OCI-M1 (cell line): ENCODE data around the gene TMEM143.
A peak's percentile ranks its signal among the peaks of the same experiment; 100 is the strongest.
"Not testable (repeated sequence)": the region's sequence is repeated elsewhere in the genome, so short reads cannot be mapped to it uniquely, and the experiment has no call there.

ENCODE experiments used
- DNase-seq: peaks from one replicate; lab custom pipeline; 2025; lab: John Stamatoyannopoulos, UW

The TMEM143 gene

DNA sequence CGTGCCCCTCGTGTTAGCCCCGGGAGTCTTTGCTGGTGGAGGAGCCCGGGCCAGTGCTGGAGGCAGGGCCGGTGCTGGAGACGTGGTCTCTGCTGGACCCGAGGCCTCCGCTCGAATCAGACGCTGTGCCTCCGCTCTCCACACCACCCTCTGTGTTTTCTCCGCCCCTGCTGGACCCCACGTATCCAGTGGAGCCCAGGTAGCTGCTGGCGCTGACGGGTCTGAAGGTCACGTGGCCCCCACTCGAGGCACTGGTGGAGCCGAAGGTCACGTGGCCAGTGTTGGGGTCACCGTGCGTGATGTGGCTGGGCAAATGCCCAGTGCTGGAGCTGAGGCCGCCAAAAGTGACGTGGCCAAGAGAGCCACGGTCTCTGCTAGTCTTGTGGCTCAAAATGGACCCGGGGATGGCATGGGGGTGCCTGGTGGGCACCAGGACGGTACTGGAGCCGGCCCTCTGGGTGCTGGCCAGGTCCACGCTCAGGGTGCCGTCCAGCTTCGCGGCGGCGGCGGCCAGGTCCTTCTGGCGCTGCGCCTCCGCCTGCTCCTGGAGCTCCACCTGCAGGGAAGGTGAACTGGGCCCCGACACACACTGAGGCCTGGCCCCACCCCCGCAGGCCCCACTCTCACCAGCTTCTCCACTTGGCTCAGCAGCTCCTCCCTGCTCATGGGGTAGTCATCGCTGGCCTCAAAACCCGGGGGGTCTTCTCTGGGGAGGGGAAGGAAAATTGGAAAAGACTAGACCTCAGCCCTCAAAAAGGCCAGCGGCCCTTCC is 66.6 kb downstream of the TMEM143 start:
- DNase-seq = no peak

DNA sequence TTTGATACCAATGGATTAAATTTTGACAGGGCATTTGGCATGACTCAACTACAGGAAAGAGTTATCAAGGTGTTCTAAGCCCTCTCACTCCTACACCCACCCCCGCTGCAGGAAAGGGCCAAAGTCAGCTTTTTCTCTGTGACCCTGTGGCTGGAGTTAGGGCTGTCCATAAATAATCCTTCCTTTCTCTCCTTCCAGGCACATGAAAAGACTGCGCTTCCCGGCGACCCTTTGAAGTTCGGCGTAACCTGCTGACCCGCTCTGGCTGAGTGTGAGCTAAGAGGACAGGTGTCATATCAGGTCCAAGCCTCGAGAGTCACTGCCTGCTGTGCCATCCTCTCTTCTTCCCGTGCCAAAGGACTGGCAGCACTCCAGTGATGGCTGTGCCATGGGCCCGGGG is 68.3 kb downstream of the TMEM143 start:
- no peak for DNase-seq

DNA sequence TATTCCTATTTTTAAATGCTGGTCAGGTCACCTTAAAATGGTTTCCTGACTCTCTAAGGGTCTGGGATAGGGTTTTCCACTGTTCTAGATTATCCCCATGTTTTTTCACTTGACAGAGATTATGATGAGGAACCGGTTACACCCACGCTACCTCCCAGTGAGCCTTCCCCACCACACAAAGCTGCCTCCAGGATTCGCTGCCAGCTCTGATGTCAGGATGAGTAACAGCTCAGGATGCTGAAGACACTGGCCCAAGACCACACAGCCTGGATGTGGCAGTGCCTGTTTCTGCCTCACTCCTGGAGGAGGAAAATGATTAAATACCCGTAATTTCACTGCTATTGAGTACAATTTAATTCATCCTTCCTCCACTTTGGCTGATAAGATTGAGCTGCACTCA is 70.9 kb downstream of the TMEM143 start:
- DNase-seq = no peak

DNA sequence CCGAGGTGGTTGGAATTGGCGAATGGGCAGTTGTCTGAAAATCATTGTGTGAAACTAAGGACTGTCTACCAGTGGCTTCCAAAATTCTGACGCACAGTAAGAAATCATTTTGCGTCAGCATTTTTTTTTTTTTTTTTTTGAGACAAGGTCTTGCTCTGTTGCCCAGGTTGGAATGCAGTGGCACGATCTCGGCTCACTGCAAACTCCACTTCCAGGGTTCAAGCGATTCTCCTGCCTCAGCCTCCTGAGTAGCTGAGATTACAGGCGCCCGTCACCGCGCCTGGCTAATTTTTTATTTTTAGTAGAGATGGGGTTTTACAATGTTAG is 72.3 kb downstream of the TMEM143 start:
- DNase-seq = not testable (repeated sequence)

DNA sequence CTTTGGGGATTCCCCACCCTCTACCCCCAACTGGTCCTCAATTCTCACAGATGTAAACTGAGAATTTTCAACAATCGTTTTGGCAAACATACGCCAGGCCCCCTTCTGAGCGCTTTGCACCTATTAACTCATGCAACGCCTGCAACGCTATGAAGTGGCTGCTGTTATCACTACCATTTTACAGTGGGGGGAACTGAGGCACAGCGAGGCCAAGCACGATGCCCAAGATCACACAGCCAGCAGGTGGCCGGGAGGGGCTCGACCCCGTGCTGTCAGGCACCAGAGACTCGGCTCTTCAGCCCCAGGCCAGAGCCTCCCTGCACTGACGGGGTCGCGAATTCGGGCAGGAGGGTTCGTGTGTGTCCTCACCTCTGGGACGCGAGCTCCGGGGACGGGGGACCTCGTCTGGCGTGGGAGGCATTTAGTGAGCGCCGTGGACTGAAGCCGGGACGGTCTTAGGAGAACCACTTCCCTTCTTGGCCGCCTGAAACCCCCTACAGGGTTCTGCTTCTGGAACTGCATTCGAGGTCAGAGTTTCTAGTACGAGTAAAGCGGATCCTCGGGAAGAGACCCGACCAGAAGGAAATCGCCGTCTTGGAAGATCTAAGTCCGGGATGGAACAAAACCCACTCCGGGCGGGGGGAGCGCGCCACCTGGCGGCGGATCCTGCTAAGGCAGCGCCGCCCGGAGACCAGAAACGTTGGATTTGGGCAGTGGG is 72.8 kb downstream of the TMEM143 start:
- DNase-seq = peak; percentile 76

DNA sequence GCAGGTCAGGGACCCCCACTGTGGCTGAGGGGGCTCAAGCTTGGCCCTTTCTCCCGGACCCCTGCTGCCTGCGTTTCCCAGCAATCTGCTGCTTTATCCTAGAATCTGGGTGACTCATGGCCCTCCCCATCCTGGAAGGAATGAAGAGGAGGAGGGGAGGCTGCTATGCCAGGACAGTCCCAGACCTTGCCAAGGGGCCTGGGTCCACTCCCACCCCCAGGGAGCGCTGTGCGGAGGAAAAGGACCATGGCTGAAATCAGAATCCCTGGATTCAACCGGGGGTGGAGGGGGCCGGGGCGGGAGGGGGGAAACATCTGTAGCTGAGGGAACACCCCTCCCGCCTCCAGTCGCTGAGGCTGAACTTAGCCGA is 73.4 kb downstream of the TMEM143 start:
- no peak for DNase-seq

DNA sequence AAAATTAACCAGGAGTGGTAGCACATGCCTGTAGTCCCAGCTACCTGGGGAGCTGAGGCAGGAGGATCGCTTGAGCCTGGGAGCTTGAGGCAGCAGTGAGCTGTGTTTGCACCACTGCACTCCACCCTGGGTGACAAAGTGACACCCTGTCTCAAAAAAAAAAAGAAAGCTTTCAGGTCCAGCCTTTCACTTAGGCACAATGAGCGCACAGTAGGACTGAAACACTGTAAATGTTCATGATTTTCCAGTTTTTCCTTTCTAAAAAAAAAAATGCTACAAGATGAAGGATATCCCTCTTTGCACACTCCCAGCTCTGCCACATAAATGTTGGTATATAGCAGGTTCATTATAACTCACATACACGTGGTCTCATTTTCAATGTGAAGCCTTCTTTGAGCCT is 76.0 kb downstream of the TMEM143 start:
- DNase-seq = no peak

DNA sequence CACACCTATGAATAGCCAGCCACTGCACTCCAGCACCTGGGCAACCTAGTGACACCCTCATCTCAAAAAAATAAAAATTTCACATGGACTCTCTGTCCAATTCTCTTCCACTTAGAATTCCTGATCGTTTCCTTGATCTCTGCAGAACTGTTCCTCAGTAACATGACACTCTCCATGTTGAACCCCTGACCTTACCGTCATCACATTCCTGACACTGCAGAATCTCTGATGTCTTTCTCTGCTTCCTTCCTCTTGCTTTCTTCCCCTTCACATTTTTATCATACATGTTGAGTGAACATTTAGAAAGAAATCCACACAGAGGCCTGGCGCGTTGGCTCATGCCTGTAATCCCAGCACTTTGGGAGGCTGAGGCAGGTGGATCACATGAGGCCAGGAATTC is 78.8 kb downstream of the TMEM143 start:
- DNase-seq = no peak

DNA sequence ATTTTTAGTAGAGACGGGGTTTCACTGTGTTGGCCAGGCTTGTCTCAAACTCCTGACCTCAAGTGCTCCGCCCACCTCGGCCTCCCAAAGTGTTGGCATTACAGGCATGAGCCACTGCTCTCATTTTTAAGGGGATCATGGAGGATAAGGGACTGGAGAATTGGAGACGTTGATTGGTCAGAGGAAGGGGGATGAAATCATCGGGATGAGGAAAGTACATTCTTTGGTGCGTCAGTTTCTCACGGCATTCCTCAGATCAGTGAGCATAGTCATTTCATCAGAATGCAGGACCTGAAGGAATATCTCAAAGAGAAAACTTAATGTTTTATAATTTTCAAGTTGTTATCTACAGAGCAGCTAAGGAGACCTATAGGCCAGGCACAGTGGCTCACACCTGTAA is 79.8 kb downstream of the TMEM143 start:
- no peak for DNase-seq
